Endometrium (tissue), 2 donors: ENCODE data around the gene RPP30.

Source experiments
- FAIRE-seq: peaks from 2 replicates; lab custom pipeline; 2012; peaks lifted over from hg19 to GRCh38; lab: Jason Lieb, UNC
- donor health status: control.
- donor health status: control.

RPP30 gene

DNA sequence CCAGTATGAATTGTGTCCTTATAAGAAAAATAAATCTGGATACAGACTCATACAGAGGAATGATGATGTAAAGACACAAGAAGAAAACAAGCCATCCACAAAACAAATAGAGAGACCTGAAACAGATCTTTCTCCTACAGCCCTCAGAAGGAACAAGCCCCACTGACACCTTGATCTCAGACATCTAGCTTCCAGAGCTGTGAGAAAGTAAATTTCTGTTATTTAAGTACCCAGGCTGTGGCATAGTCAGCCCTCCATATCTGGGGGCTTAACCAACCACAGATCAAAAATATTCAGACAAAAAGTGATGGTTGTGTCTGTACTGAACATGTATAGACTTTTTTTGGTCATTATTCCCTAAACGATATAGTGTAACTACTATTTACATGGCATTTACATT is 73.0 kb downstream of the RPP30 start:
- no peak for FAIRE-seq

DNA sequence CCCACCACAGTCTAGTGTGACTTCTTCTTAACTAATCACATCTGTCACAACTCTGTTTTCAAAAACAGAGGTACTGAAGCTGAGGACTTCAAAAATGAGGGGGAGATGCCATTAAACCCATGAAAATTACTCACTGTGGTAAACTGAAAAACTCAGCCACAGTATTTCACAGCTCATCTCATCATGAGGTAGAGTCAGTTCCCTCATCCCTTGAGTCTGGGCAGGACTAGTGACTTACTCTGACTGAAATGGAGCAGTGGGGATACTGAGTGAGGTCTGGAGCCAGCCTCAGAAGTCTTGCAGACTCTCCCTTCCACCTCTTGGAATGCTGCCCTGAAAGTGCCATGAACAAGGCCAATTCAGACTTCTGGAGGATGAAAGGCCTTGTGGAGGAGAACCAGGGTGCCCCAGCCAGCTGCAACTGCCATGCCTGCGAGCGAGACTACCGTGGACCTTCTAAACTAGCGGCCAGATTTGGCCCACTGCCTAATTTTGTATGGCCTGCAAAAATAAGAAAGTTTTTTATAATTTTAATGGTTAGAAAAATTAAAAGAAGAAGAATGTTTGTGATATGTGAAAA is 73.8 kb downstream of the RPP30 start:
- FAIRE-seq, result no peak

GRCh38 chr10:90947030-90947960 is 75.5 kb downstream of the RPP30 start:
- FAIRE-seq, result no peak
